HepG2 (cell line): ENCODE measurements around the gene STK32C. TPM values are rescaled to one million over a fixed set of nuclear protein-coding genes. Genes with fewer than 3 reads are reported as not detected.

Experiments used
- ATF6 ChIP-seq: sonication (generic); formaldehyde crosslinking; conservative IDR thresholded peaks from 2 replicates; pipeline ENCODE4 v1.4.0; 2020; ENCODE audit warnings: missing genetic modification reagents
- CTCF ChIP-seq: sonication (generic); formaldehyde crosslinking; IDR thresholded peaks from 2 replicates; pipeline ENCODE4 v1.5.0; 2020; ENCODE audit warnings: mild to moderate bottlenecking, missing genetic modification reagents, moderate library complexity
- PREB ChIP-seq: sonication (generic); formaldehyde crosslinking; IDR thresholded peaks from 2 replicates; pipeline ENCODE4 v1.4.0; 2020; ENCODE audit warnings: missing genetic modification reagents
- ZHX1 ChIP-seq: sonication (generic); formaldehyde crosslinking; IDR thresholded peaks from 2 replicates; pipeline ENCODE4 v1.8.1; 2022; ENCODE audit warnings: low read depth, mild to moderate bottlenecking, missing genetic modification reagents
- ZMAT5 ChIP-seq: sonication (generic); formaldehyde crosslinking; IDR thresholded peaks from 2 replicates; pipeline ENCODE4 v1.5.0; 2020; ENCODE audit warnings: mild to moderate bottlenecking, low read depth, missing genetic modification reagents, borderline replicate concordance
- polyA plus RNA-seq, 8 experiments: library from polyadenylated mRNA; depleted of rRNA in 3 of 8; stranded (reverse) in 7 of 8; unstranded in 1 of 8; fragments of >200 nt; fragmentation: Illumina TruSeq in 4 of 8; extraction: Trizol in 4 of 8; gene quantifications; 2 replicates each; pipeline versions ENCODE4 v1.2.1 to v1.2.3, GENCODE V29; 2011 to 2016; ENCODE audit warnings: low read depth in 4 of 8, missing spikeins in 1 of 8, mixed read lengths in 1 of 8; ENCODE audit not compliant: insufficient read depth in 1 of 8
- total RNA-seq, 5 experiments: library from RNA; depleted of rRNA; stranded (reverse); fragments of >200 nt; fragmentation: Illumina TruSeq; extraction: Trizol; gene quantifications; 2 replicates each; pipeline ENCODE4 v1.2.3, GENCODE V29; 2016; ENCODE audit warnings: low read depth in 1 of 5

Gene STK32C
- total and polyA plus RNA-seq, 2 of the 13 experiments (the other 11 are each of a cell fraction or from before 2014, with no cell fraction given): 10.9 to 19.4 TPM

- TF ChIP-seq ZHX1 (CRISPR knock-in tag) (no peak), PREB (CRISPR knock-in tag) (no peak), CTCF (CRISPR knock-in tag) (peak; percentile 25), ATF6 (no peak), ZMAT5 (no peak)
These were observed 68.4 kb downstream of the STK32C start (continued) for GRCh38 chr10:132239126-132240031.
